HK-2 (cell line): ENCODE data around the gene DELE1.

Experiments
- DNase-seq: peaks from one replicate; pipeline ENCODE4 v3.0.0-alpha.2; 2018; ENCODE audit not compliant: unreplicated experiment

The DELE1 gene

GRCh38 chr5:141923448-141924313 lies at the start of gene DELE1:
DELE1 (plus strand) TSS chr5:141923871; CDS start chr5:141923942, 71 bp downstream.
- peak; percentile 87 for DNase-seq

GRCh38 chr5:141873933-141874261 lies 49.8 kb upstream of the DELE1 start:
- DNase-seq: no peak

GRCh38 chr5:141874262-141874964 lies 49.3 kb upstream of the DELE1 start:
- DNase-seq: no peak

- DNase-seq: no peak
Measured at GRCh38 chr5:141875022-141875740, 48.5 kb upstream of the DELE1 start.

- DNase-seq: no peak
Measured at GRCh38 chr5:141875795-141876627, 47.7 kb upstream of the DELE1 start.

GRCh38 chr5:141876628-141877355 lies 46.9 kb upstream of the DELE1 start:
- DNase-seq: no peak

- peak; percentile 11 for DNase-seq
Measured at GRCh38 chr5:141877356-141878185, 46.1 kb upstream of the DELE1 start.

- peak; percentile 17 for DNase-seq
Measured at GRCh38 chr5:141878186-141878710, 45.4 kb upstream of the DELE1 start, which contains the start of gene PCDH1. PCDH1 (minus strand) TSS chr5:141878410; CDS start chr5:141878262, 148 bp downstream.

GRCh38 chr5:141878711-141879425 lies 44.8 kb upstream of the DELE1 start:
- peak; percentile 73 for DNase-seq

- DNase-seq: no peak
Measured at GRCh38 chr5:141879426-141879759, 44.3 kb upstream of the DELE1 start.

- DNase-seq: no peak
Measured at GRCh38 chr5:141879941-141880738, 43.5 kb upstream of the DELE1 start.

GRCh38 chr5:141880961-141881801 lies 42.5 kb upstream of the DELE1 start:
- DNase-seq: no peak

GRCh38 chr5:141881886-141882285 lies 41.8 kb upstream of the DELE1 start:
- no peak for DNase-seq

- no peak for DNase-seq
Measured at GRCh38 chr5:141882594-141883183, 41.0 kb upstream of the DELE1 start.

- DNase-seq: no peak
Measured at GRCh38 chr5:141883184-141883891, 40.3 kb upstream of the DELE1 start.

- DNase-seq: no peak
Measured at GRCh38 chr5:141883892-141884318, 39.8 kb upstream of the DELE1 start.
